ENCODE data around the gene TMEM168. TPM values are rescaled to one million over a fixed set of nuclear protein-coding genes. Genes with fewer than 3 reads are reported as not detected.

TMEM168 gene
- total and polyA plus RNA-seq, 2 of the 13 experiments (the other 11 are each of a cell fraction or from before 2014, with no cell fraction given) = 8.7 to 15.7 TPM

- TF ChIP-seq PHB2 (IDR thresholded peaks at IDR 0.05; ENCODE audit: partially characterized antibody) (no peak), NR3C1 (CRISPR knock-in tag; IDR thresholded peaks at IDR 0.05) (no peak), SRSF1 (optimal IDR thresholded peaks at IDR 0.05; ENCODE audit: low read depth, low read length) (no peak), KMT2A (CRISPR knock-in tag; IDR thresholded peaks at IDR 0.05) (peak; percentile 70; the same call in 1 of the 2 replicates), HNRNPK (IDR thresholded peaks at IDR 0.05; ENCODE audit: low read depth, low read length, poor library complexity, severe bottlenecking) (no peak), SMC3 (IDR thresholded peaks at IDR 0.05; ENCODE audit: low read length) (no peak), ZNF562 (CRISPR knock-in tag; IDR thresholded peaks at IDR 0.05; ENCODE audit: borderline replicate concordance) (no peak), ZNF724P (CRISPR knock-in tag; IDR thresholded peaks at IDR 0.05; ENCODE audit: borderline replicate concordance) (no peak), TGIF2 (CRISPR knock-in tag; IDR thresholded peaks at IDR 0.05) (no peak), ZBTB2 (CRISPR knock-in tag; IDR thresholded peaks at IDR 0.05; ENCODE audit: low read depth) (peak; percentile 90), NKX3-1 (CRISPR knock-in tag; IDR thresholded peaks at IDR 0.05) (peak; percentile 48; the same call in 1 of the 2 replicates), ZNF333 (CRISPR knock-in tag; IDR thresholded peaks at IDR 0.05; ENCODE audit: borderline replicate concordance) (no peak), ZNF225 (CRISPR knock-in tag; IDR thresholded peaks at IDR 0.05) (peak; percentile 81; the same call in 1 of the 2 replicates), LCORL (IDR thresholded peaks at IDR 0.05) (0 out of 2 replicates have a peak, but pooled peaks have one; percentile 17), LCORL (CRISPR knock-in tag; IDR thresholded peaks at IDR 0.05) (no peak), MEIS2 (CRISPR knock-in tag; IDR thresholded peaks at IDR 0.05) (no peak)
- TF ChIP-seq, protein P1, sequence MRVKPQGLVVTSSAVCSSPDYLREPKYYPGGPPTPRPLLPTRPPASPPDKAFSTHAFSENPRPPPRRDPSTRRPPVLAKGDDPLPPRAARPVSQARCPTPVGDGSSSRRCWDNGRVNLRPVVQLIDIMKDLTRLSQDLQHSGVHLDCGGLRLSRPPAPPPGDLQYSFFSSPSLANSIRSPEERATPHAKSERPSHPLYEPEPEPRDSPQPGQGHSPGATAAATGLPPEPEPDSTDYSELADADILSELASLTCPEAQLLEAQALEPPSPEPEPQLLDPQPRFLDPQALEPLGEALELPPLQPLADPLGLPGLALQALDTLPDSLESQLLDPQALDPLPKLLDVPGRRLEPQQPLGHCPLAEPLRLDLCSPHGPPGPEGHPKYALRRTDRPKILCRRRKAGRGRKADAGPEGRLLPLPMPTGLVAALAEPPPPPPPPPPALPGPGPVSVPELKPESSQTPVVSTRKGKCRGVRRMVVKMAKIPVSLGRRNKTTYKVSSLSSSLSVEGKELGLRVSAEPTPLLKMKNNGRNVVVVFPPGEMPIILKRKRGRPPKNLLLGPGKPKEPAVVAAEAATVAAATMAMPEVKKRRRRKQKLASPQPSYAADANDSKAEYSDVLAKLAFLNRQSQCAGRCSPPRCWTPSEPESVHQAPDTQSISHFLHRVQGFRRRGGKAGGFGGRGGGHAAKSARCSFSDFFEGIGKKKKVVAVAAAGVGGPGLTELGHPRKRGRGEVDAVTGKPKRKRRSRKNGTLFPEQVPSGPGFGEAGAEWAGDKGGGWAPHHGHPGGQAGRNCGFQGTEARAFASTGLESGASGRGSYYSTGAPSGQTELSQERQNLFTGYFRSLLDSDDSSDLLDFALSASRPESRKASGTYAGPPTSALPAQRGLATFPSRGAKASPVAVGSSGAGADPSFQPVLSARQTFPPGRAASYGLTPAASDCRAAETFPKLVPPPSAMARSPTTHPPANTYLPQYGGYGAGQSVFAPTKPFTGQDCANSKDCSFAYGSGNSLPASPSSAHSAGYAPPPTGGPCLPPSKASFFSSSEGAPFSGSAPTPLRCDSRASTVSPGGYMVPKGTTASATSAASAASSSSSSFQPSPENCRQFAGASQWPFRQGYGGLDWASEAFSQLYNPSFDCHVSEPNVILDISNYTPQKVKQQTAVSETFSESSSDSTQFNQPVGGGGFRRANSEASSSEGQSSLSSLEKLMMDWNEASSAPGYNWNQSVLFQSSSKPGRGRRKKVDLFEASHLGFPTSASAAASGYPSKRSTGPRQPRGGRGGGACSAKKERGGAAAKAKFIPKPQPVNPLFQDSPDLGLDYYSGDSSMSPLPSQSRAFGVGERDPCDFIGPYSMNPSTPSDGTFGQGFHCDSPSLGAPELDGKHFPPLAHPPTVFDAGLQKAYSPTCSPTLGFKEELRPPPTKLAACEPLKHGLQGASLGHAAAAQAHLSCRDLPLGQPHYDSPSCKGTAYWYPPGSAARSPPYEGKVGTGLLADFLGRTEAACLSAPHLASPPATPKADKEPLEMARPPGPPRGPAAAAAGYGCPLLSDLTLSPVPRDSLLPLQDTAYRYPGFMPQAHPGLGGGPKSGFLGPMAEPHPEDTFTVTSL (CRISPR knock-in tag; IDR thresholded peaks at IDR 0.05; ENCODE audit: borderline replicate concordance) = no peak
- TF ChIP-seq, protein P2, sequence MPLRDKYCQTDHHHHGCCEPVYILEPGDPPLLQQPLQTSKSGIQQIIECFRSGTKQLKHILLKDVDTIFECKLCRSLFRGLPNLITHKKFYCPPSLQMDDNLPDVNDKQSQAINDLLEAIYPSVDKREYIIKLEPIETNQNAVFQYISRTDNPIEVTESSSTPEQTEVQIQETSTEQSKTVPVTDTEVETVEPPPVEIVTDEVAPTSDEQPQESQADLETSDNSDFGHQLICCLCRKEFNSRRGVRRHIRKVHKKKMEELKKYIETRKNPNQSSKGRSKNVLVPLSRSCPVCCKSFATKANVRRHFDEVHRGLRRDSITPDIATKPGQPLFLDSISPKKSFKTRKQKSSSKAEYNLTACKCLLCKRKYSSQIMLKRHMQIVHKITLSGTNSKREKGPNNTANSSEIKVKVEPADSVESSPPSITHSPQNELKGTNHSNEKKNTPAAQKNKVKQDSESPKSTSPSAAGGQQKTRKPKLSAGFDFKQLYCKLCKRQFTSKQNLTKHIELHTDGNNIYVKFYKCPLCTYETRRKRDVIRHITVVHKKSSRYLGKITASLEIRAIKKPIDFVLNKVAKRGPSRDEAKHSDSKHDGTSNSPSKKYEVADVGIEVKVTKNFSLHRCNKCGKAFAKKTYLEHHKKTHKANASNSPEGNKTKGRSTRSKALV (CRISPR knock-in tag; IDR thresholded peaks at IDR 0.05) = no peak; the same call in 1 of the 2 replicates
These were observed at the start of gene TMEM168 (continued) for GRCh38 chr7:112789817-112790585.
